H9 (cell line): Measurements from ENCODE around the gene MALT1. TPM values are rescaled to one million over a fixed set of nuclear protein-coding genes. Genes with fewer than 3 reads are reported as not detected.

ENCODE experiments used
- DNase-seq: peaks from one replicate; pipeline ENCODE4 v3.0.0-alpha.2; 2017
- H2AFZ ChIP-seq: one replicate; pipeline ENCODE4 v1.6.1; 2013; ENCODE audit warnings: mild to moderate bottlenecking, low read length, control low read depth, moderate library complexity
- H2AK5ac ChIP-seq: 2 replicates; pipeline ENCODE4 v1.6.1; 2013; ENCODE audit warnings: low read length, control low read depth, mixed read lengths; ENCODE audit not compliant: insufficient read length
- H2BK120ac ChIP-seq: one replicate; pipeline ENCODE4 v1.6.1; 2013; ENCODE audit warnings: low read depth, mild to moderate bottlenecking, low read length, control low read depth, inconsistent platforms; ENCODE audit not compliant: poor library complexity, severe bottlenecking
- H2BK12ac ChIP-seq: 2 replicates; pipeline ENCODE4 v1.6.1; 2013; ENCODE audit warnings: low read length, control low read depth, mixed read lengths, low read depth; ENCODE audit not compliant: insufficient read length
- H2BK15ac ChIP-seq: 2 replicates; pipeline ENCODE4 v1.6.1; 2013; ENCODE audit warnings: low read depth, low read length, control low read depth
- H2BK20ac ChIP-seq: one replicate; pipeline ENCODE4 v1.6.1; 2013; ENCODE audit warnings: low read depth, mild to moderate bottlenecking, low read length, control low read depth, inconsistent platforms; ENCODE audit not compliant: poor library complexity, severe bottlenecking
- H2BK5ac ChIP-seq: 2 replicates; pipeline ENCODE4 v1.6.1; 2013; ENCODE audit warnings: low read length, control low read depth, mixed read lengths; ENCODE audit not compliant: insufficient read length
- H3K14ac ChIP-seq: 2 replicates; pipeline ENCODE4 v1.6.1; 2013; ENCODE audit warnings: low read length, control low read depth; ENCODE audit not compliant: insufficient read depth
- H3K18ac ChIP-seq: 2 replicates; pipeline ENCODE4 v1.6.1; 2013; ENCODE audit warnings: low read depth, mild to moderate bottlenecking, mixed read lengths, low read length, control low read depth; ENCODE audit not compliant: insufficient read length
- H3K23ac ChIP-seq: 2 replicates; pipeline ENCODE4 v1.6.1; 2013; ENCODE audit warnings: low read length, control low read depth, mixed read lengths, low read depth; ENCODE audit not compliant: insufficient read length
- H3K23me2 ChIP-seq: 2 replicates; pipeline ENCODE4 v1.6.1; 2013; ENCODE audit warnings: low read depth, mild to moderate bottlenecking, mixed read lengths, low read length, control low read depth; ENCODE audit not compliant: insufficient read length, poor library complexity, severe bottlenecking
- H3K27ac ChIP-seq: 2 replicates; pipeline ENCODE4 v1.5.1; 2013; ENCODE audit warnings: low read length, control low read depth, mixed read lengths, low read depth; ENCODE audit not compliant: insufficient read length
- H3K27me3 ChIP-seq: 2 replicates; pipeline ENCODE4 v1.6.1; 2013; ENCODE audit warnings: low read length, control low read depth, inconsistent platforms; ENCODE audit not compliant: insufficient read depth
- H3K4ac ChIP-seq: 2 replicates; pipeline ENCODE4 v1.6.1; 2013; ENCODE audit warnings: low read depth, mild to moderate bottlenecking, control low read depth, inconsistent platforms, low read length, moderate library complexity
- H3K4me1 ChIP-seq: 2 replicates; pipeline ENCODE4 v1.6.1; 2013; ENCODE audit warnings: low read length, control low read depth, inconsistent platforms; ENCODE audit not compliant: insufficient read depth
- H3K4me2 ChIP-seq: 2 replicates; pipeline ENCODE4 v1.6.1; 2013; ENCODE audit warnings: low read length, control low read depth, mixed read lengths; ENCODE audit not compliant: insufficient read length, insufficient read depth
- H3K56ac ChIP-seq: 2 replicates; pipeline ENCODE4 v1.6.1; 2013; ENCODE audit warnings: low read depth, mild to moderate bottlenecking, mixed read lengths, low read length, control low read depth; ENCODE audit not compliant: insufficient read length
- H3K79me1 ChIP-seq: 2 replicates; pipeline ENCODE4 v1.6.1; 2013; ENCODE audit warnings: low read depth, mild to moderate bottlenecking, moderate library complexity, low read length, control low read depth, inconsistent platforms; ENCODE audit not compliant: insufficient read depth, poor library complexity, severe bottlenecking
- H3K79me2 ChIP-seq: 2 replicates; pipeline ENCODE4 v1.6.1; 2013; ENCODE audit warnings: low read length, control low read depth, inconsistent platforms; ENCODE audit not compliant: insufficient read depth
- H3K9ac ChIP-seq: 2 replicates; pipeline ENCODE4 v1.6.1; 2013; ENCODE audit warnings: low read length, control low read depth, mixed read lengths; ENCODE audit not compliant: insufficient read length; ENCODE audit errors: extremely low read depth
- H3K9me3 ChIP-seq: one replicate; pipeline ENCODE4 v1.6.1; 2013; ENCODE audit warnings: low read depth, low read length, inconsistent platforms; ENCODE audit not compliant: control insufficient read depth
- H3T11ph ChIP-seq: one replicate; pipeline ENCODE4 v1.6.1; 2013; ENCODE audit warnings: mild to moderate bottlenecking, low read length, control low read depth, inconsistent platforms
- H4K20me1 ChIP-seq: one replicate; pipeline ENCODE4 v1.6.1; 2013; ENCODE audit not compliant: control insufficient read depth, insufficient read length, insufficient read depth
- H4K5ac ChIP-seq: 2 replicates; pipeline ENCODE4 v1.6.1; 2013; ENCODE audit warnings: low read depth, mild to moderate bottlenecking, mixed read lengths, low read length, control low read depth; ENCODE audit not compliant: insufficient read length
- H4K8ac ChIP-seq: replicated peaks from 2 replicates; pipeline ENCODE4 v1.6.1; 2013; ENCODE audit warnings: low read length, control low read depth, mixed read lengths, low read depth; ENCODE audit not compliant: insufficient read length
- H4K91ac ChIP-seq: 2 replicates; pipeline ENCODE4 v1.6.1; 2013; ENCODE audit warnings: low read depth, mild to moderate bottlenecking, moderate library complexity, mixed read lengths, low read length, control low read depth; ENCODE audit not compliant: insufficient read length
- H3K27ac Mint-ChIP-seq, 3 experiments: 2 replicates in 2 of 3; 3 replicates in 1 of 3; pipeline ENCODE4 v1.8.0; 2020 to 2021; ENCODE audit warnings: mixed read lengths in 3 of 3, mild to moderate bottlenecking in 1 of 3, moderate library complexity in 1 of 3
- H3K27me3 Mint-ChIP-seq: 2 replicates; pipeline ENCODE4 v1.8.0; 2021; ENCODE audit warnings: low read depth, mild to moderate bottlenecking, moderate library complexity, mixed read lengths
- H3K36me3 Mint-ChIP-seq, 3 experiments: 2 replicates in 2 of 3; 3 replicates in 1 of 3; pipeline ENCODE4 v1.8.0; 2020 to 2021; ENCODE audit warnings: low read depth in 3 of 3, mixed read lengths in 3 of 3; ENCODE audit not compliant: insufficient read depth in 1 of 3
- H3K4me1 Mint-ChIP-seq, 2 experiments: 2 replicates each; pipeline ENCODE4 v1.8.0; 2020; ENCODE audit warnings: mixed read lengths in 2 of 2
- H3K4me3 Mint-ChIP-seq, 2 experiments: 2 replicates in 1 of 2; 3 replicates in 1 of 2; pipeline ENCODE4 v1.8.0; 2020 to 2021; ENCODE audit warnings: mild to moderate bottlenecking in 2 of 2, mixed read lengths in 2 of 2, moderate library complexity in 1 of 2
- H3K9me3 Mint-ChIP-seq, 2 experiments: 2 replicates in 1 of 2; 3 replicates in 1 of 2; pipeline ENCODE4 v1.8.0; 2020; ENCODE audit warnings: mild to moderate bottlenecking in 2 of 2, mixed read lengths in 2 of 2, moderate library complexity in 1 of 2
- CTCF ChIP-seq: fragments of 200-600 bp; sonication (generic); conservative IDR thresholded peaks from 3 replicates; pipeline ENCODE4 v1.8.0; 2021; ENCODE audit warnings: antibody characterized with exemption, mild to moderate bottlenecking
- WGBS: extraction: QIAGEN DNeasy Blood & Tissue Kit; methylation state at CpG from one replicate; pipeline ENCODE4 v1.1.7; 2013; ENCODE audit warnings: missing lambda C conversion rate, low lambda C conversion rate, mixed read lengths; ENCODE audit not compliant: insufficient read length; ENCODE audit errors: extremely low coverage; 5-methylcytosine and 5-hydroxymethylcytosine counted together
- total RNA-seq: library from RNA; stranded (reverse); gene quantifications from 2 replicates; pipeline ENCODE4 v1.2.1, GENCODE V29; 2021

Gene MALT1
- total RNA-seq, 1 experiment from 2014 or later: 18.1 TPM

GRCh38 chr18:58671632-58672564 is 633 bp downstream of the MALT1 start:
- H3K27me3 ChIP-seq: no peaks in the 10 kb centered on the region
- H4K91ac ChIP-seq: no peak overlapping the region
- H3K4me2 ChIP-seq: peak overlapping the region; percentile 92
- H3K79me1 ChIP-seq: peaks cover 3% of the 10 kb centered on the region
- H3K4me3 Mint-ChIP-seq: peak overlapping the region; percentile 85 to 94
- H3K4me1 ChIP-seq: peaks cover 2% of the 10 kb centered on the region; the same call in 1 of the 2 replicates
- peak overlapping the region; percentile 64 for H3K9ac ChIP-seq
- no peak overlapping the region for H3K4ac ChIP-seq
- no peak overlapping the region for H2BK20ac ChIP-seq
- no peak overlapping the region for H2AK5ac ChIP-seq
- no peak overlapping the region for H3T11ph ChIP-seq
- H3K36me3 Mint-ChIP-seq: peaks cover 0 to 8% (median 2%) of the 10 kb centered on the region in 3 experiments; a peak in 3 of 7 replicates
- no peak overlapping the region for H2BK12ac ChIP-seq
- H3K14ac ChIP-seq: peak overlapping the region; percentile 2; the same call in 1 of the 2 replicates
- H2BK5ac ChIP-seq: no peak overlapping the region
- H2BK15ac ChIP-seq: no peak overlapping the region
- H4K20me1 ChIP-seq: no peaks in the 10 kb centered on the region
- H3K18ac ChIP-seq: no peak overlapping the region
- no peak for DNase-seq
- H3K27me3 Mint-ChIP-seq: peaks cover 8% of the 10 kb centered on the region
- H2AFZ ChIP-seq: no peak overlapping the region
- H3K9me3 Mint-ChIP-seq: no peaks in the 10 kb centered on the region
- H3K27ac Mint-ChIP-seq: peak overlapping the region; percentile 31 to 85 (median 57); a peak in 4 of 7 replicates
- no peak overlapping the region for H3K23ac ChIP-seq
- no peak overlapping the region for H4K5ac ChIP-seq
- no CpG with 5 or more reads among the region's 64 CpGs for WGBS
- H2BK120ac ChIP-seq: no peak overlapping the region
- H3K27ac ChIP-seq: no peak overlapping the region
- no peaks in the 10 kb centered on the region for H3K9me3 ChIP-seq
- H3K56ac ChIP-seq: no peak overlapping the region
- peaks cover 2% of the 10 kb centered on the region; the same call in 1 of the 2 replicates for H3K79me2 ChIP-seq
- peaks cover 12% of the 10 kb centered on the region for H3K23me2 ChIP-seq
- no peak overlapping the region for H4K8ac ChIP-seq
- TF ChIP-seq CTCF: peak; percentile 20; the same call in 2 of the 3 replicates
- peaks cover 20 to 29% of the 10 kb centered on the region in 2 experiments for H3K4me1 Mint-ChIP-seq
